HG02970 (cell line): ENCODE data around the gene TRPM5.

ENCODE experiments used
- ATAC-seq: cut with Tn5 transposase; IDR thresholded peaks from one replicate; pipeline ENCODE4 v1.9.1; 2021; ENCODE audit warnings: mild to moderate bottlenecking, moderate library complexity, moderate number of reproducible peaks; ENCODE audit not compliant: unreplicated experiment, low FRiP score

TRPM5 gene

DNA sequence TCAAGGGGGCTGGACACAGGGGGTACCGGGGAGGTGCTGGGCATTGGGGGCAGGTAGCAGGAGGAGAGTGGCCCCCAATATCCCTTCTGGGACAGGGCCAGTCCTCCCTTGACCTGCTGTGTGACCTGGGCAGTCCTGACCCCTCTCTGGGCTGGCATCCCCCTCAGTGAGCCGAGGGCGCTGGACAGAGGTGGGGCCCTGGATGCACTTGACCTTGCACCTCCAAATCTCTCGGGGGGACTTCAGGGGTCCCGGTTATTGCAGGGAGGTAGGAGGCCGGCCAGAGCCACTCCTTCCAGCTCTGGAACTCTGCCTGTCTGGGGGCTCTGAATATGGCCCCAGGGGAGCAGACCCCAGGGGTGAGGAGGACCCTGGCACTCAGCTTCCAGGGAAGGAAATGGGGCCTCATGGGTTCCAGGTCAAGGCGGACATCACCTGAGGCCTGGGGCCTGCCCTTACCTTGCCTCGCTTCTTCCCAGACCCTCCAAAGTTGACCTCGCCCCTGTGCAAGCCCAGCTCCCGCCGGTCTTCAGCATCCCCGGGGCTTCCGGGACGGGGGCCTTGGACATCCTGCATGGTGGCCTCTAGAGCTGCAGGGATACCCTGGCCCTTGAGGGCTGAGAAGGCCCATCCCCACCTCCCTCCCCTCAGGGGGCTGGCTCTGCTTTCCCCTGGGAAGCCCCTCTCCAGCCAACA lies 21.7 kb downstream of the TRPM5 start:
- ATAC-seq = no peak

DNA sequence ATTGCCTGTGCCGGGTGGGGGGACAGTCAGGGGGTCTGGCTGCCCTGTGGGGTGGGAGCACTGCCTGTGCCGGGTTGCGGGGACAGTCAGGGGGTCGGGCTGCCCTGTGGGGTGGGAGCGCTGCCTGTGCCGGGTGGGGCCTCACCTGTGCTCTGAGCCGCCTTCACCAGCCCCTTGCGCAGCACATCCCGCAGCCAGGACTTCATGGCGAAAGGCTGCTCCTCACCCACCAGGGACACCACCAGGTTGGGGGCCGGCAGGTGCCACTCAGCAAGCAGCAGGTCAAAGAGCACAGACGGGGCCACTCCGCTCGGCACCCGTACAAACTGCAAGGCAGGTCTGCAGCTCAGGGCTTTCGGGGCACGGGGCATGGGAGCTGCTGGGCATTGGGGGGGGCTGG lies 22.3 kb downstream of the TRPM5 start:
- ATAC-seq = no peak

DNA sequence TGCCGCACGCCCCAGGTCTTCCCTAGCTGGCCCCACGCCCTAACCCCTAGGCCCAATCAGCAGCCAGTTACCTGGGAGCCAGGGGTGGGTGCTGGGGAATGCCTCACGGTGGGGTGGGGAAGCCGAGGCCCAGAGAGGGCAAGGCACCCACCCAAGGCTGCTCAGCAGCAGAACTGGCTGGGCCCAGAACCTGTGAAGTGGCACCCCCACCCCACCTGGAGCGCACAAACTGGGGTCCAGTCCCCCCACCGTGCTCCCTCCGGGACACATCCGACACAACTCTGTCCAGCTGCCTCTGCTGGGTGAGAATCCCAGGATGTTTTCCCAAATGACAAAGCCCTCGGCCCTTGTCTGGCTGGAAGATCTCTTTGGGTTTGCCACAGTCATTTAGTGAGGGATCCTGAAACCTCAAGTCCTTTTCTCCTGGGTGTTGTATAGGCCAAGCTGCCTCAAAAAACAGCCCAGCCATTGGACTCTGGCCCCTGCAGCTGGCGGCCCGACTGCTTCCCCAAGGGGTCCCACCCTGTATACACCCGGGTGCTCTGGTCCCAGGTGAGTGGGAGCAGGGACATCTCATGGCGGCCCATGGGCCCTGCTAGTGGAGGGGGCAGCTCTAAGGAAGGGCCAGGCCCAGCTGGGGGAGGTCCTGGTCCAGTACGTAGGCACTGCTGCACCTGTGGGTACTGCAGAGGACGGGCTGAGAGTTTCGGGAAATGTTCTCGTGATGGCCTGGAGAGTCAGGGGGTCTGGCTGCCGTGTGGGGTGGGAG lies 22.9 kb downstream of the TRPM5 start:
- no peak for ATAC-seq

DNA sequence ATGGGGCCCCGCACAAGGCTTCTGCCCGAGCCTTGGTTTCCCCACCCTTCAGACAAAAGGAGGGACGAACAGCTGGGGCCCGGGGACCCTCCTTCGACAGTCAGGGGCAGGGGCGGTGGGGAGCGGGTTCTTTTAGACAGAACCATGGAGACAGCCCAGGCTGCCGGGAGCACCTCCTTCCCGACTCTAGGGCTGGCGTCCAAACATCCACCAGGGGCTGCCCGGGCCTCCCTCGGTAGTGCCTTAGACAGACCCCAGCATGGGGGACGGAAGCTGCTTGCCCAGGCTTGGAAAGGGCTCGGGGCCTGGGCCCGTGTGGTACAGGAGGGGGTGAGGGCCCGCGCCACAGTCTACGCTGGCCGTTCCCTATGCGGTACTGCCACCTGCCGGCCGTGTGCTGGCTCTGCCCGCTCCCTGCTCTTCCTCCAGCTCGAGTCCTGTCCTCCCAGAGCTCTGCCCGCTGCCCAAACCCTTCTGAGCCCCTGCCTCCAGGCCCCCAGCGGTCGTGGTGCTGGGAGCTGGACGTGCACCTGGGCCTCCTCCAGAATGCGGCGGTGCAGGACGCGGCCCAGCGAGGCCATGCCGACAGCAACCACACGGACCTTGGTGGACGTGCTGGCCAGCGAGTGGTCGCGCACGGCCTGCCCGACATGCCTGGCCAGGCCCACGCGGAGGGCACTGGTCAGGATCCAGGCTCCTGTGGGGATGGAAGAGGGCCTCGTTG lies 23.6 kb downstream of the TRPM5 start:
- no peak for ATAC-seq

DNA sequence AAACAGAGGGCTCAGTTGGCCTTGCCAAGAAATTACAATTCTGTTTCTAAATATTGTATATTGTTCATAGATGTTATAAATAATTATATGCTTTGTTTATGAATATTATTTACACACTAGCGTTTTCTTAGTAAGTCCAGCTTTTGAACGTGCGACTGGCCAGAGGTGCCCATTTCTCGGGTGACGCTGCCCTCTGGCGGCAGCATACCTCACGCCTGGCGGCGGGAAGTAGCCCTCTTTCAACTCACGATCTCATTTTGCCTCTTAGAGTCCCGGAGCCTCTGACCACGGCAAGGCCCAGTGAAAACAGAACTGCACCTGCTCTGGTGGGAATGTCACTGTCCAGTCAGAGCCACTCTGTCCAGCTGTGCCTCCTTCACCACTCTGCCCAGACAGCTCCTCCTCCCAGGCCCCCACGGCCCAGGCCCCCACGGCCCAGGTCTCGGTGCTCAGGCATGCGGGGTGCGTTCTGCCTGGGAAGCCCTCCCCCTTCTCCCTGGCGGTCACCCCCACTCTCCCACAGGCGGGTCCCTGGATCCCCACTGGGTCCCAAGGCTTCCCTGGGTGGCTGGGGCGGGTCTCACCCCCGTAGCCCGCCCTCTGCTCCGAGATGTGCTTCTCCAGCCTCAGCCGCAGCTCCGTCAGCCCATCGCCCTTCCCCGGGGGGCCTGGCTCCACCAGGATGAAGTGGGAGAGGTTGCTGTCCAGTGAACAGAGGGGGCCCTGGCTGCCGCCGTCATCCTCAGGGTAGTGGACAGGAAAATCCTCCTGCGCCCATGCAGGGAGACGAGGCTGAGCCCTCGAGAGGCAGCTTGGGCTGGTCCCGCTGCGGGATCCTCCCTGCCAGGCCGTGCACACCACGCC lies 24.4 kb downstream of the TRPM5 start:
- ATAC-seq = no peak

DNA sequence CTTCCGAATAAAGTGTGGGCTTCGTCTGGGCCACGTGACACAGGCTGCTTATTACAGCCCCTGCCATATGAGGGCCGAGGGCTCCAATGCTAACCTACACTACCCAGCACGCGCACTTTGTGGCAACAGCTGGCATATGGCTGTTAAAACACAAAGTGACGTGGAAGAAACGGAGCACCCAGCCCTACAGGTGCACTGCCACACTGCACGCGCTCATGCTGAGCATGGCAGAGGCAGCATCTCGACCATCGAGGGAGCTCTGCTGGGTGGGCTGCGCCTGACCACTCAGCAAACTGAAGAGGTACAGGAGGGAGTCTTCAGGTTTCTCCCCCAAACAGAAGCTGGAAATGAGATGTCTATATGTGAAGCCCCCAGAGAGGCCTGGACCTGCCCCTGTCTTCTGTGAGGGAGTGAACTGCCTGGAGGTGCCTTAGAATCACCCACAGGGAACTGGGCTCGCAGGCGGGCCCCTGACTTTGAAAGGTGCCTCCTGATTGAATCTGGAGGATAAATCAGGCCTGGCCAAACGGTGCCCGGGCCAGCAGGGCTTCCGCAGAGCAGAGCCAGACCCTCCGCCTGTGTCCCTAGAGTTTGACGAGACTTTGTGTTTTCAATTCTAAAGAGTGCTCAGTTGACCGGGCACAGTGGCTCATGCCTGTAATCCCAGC lies 25.5 kb downstream of the TRPM5 start:
- ATAC-seq = no peak

DNA sequence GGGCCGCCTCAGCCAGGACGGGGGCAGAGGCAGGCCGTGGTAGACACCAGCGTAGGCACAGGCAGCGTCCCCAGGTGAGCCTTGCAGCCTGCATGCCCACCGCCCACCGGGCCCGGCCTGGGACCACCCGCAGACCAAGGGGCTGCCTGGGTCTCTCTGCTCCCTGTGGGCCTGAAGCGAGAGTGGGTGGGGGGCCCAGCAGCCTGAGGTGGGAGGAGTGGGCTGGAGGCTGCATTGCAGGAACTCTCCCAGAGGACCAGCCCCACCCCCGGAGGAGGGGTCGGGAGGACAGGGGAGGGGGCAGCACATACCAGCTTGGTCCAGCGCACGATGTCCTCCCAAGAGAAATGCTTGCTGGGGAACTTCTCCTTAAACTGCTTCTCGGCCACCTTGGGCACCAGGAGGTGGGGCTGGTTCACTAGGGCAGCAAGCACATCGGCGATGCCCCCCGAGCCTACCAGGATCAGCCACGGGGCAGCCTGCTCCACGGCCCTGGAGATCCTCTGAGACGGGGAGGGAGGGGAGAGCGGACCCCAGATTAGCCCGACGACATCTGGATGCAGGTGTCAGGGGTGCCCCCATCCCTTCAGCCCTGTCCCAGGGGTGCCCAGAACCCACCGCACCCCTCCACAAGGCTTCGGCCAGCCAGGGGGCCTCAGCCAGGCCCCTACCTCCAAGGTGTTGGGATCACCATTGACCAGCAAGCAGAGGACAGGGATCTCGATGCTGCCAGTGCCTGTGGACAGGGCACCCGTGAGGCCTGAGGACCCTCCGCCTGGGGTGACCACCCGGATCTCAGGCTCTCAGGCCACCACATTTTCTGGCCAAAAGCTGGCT lies 26.2 kb downstream of the TRPM5 start:
- ATAC-seq = no peak

DNA sequence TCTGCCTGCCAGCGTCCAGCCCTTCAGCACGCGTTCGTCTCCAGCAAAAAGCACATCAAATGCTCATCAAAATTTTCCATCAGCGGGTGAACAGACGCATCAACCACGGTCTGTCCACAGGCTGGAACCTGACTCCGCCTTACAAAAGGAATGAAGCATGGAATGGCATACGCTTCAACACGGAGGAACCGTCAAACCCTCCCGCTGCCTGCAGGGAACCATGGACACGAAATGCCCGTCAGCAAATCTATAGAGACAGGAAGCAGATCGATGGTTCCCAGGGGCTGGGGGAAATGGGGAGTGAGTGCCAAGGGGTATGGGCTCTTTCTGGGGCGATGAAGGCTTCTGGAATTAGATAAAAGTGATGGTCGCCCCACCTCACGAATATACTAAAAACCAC lies 27.5 kb downstream of the TRPM5 start:
- no peak for ATAC-seq

DNA sequence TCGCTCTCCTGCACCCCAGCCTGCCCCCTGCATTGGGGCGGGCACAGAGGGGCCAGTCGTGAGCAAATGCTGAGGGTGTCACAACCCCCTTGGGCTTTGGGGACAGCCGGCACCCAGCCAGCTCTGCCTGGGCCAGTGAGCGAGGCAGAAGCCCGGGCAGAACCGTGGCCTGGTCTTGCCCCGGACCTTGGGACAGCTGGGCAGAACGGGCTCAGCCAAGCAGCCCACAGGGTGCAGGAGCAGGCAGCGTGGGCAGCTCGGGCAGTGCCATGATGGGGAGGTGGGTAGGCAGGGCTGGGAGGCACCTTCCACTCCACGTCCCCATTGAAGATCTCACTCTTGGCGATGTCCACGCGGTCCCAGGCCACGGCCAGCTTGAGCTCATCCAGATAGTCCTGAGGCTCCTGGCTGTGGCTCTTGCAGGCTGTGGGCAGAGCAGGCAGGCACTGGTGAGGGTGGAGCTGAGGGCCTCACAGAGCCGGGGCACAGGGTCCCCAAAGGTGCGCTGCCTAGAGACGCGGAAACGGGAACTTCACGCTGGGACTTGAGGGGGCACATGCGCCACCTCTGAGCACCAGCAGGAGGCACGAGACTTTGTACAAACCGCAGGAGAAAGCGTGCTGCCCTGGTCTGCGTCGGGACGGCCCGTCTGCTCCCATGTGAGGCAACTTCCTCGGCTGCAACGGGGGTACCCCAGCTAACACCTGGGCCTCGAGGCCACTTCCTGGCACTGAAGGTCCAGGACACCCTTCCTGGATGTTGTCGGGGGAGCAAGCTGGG lies 28.5 kb downstream of the TRPM5 start:
- ATAC-seq = no peak

DNA sequence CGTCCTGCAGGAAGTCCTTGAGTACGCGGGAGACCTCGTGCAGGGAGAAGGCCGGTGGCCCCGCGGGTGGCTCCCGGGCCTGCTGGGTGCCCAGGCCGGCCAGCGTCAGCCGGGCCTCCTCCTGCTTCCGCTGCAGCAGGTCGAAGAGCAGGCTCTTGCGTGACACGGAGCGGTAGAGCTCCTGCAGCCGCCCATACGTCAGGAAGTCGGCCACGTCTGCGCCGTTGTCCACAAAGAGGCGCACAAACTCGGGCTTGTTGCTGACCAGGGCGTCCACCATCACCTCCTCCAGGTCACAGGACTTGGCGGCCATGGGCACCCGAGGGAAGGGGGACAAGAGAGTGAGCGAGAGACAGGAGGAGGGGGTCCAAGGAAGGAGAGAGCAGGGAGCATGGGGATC lies 29.1 kb downstream of the TRPM5 start:
- ATAC-seq = no peak

DNA sequence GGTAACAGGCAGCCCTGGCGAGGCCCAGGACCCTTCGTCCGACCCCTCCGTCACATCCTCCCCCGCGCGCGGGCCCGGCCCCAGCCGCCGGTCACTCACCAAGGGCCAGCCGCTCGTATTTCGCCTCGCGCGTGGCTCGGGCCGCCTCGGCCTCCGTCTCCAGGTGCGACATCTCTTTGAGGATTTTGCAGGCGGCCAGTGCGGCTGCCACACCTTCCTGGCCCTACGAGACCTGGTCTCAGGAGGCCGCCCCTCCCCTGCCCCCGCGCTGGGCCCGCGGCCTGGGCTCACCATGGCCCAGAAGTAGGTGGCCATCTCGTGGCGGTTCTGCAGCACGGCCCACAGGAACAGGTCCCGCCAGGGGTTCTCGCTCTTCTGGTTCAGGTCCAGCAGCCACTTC lies 29.7 kb downstream of the TRPM5 start:
- no peak for ATAC-seq

DNA sequence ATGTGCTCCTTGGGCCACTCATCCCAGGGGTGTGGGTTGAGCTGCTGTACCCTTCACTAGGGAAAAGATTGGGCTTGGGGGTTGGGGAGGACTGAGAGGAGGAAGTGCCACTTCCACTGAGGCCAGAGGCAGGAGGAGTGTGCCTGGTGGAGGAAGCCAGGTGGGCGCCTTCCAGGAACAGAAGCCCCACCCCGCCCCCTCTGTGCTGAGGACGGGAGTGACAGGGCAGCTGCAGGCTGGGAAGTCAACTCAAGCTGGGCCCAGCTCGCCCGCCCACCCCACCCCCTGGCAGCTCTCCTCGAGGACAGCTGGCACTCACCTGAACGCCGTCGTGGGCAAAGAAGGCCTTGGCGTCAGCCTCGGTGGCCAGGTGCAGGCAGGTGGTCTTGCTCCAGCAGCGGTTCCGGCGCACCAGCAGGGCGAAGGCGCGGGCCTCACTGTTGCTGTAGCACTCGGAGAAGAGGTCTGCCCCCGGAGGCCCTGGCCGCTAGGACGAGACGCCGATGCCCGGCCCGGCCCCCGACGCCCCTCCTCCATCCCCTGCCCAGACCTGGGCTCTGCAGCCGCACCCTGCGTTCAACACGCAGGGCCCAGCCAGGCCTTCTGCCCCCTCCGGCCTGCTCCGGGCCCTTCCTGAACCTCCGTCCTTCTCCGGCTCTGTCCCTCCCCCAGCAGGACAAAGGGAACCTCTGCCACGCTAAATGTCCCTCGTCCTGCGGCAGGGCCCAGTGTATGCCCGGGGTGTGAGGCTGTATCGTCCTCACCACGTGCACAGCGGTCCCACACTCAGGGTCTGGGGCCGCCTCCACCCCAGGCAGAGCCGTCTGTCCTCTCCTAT lies 30.4 kb downstream of the TRPM5 start:
- no peak for ATAC-seq

DNA sequence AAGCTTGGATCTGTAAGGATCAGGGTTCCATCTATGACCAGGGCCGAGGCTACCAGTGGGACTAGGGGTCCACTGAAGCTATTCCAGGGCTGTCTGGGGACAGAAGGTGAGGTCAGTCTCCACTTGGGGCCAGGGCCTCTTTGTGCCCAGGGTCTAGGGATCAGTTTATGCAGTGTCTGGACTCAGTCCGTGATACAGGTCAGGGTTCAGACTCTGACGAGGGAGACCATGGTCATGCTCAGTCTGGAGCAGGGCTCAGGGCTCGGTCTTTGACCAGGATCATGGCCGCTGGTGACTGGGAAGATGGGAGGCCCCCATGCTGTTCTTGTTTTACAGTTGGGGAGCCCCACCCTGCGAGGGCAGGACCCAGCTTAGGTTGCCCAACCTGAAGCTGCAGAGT lies 32.0 kb downstream of the TRPM5 start:
- ATAC-seq = no peak

DNA sequence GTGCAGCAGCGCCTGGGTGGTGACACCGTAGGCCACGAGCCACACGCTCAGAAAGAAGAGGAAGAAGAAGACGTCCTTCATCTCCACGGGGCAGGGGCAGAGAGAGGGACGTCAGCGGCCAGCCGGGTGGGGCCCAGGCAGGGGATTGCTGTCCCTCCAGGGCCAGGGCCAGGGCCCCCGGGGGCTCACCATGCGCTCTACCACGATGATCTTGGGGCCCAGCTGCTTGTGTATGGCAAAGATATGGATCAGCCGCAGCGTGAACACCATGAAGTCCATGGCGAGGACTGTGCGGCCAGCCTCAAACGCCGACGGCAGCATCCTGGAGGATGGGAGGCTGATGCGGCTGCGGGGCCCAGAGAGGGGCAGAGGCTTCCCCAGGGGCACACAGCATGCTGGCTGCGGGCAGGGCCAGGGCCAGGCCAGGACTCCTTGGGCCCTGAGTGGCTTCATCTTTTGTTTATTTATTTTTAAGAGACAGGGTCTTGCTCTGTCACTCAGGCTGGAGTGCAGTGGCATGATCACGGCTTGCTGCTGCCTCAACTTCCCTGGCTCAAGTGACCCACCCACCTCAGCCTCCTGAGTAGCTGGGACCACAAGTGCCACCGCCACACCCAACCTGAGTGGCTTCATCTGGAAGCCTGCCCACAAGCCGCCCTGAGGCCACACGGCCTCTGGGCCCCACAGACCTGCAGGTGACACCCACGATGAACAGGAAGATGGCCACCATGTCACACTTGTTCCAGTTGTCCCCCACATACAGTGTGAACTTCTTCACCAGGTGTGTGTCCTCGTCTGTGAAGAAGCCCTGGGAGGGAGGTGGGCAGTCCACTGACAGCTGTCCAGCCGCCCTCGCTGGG lies 32.6 kb downstream of the TRPM5 start:
- no peak for ATAC-seq

DNA sequence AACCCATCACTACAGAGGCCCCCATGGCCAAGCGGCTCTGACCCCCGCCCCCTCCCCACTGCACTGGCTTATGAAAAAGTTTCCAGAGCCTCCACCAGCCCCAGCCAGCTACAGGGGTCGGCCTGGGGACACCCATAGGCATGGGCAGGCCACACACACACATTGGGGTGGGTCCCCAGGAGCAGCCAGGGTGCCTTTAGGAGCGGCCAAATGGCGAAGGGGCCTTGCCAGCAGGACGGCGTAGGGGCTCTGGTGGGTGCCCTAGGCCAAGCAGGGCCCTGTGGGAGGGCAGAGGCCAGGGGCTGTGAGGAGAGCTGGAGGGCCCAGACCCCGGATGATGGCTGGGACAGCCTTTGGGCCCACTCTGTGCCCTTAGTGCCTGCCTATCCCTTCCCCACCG lies 33.7 kb downstream of the TRPM5 start:
- no peak for ATAC-seq

DNA sequence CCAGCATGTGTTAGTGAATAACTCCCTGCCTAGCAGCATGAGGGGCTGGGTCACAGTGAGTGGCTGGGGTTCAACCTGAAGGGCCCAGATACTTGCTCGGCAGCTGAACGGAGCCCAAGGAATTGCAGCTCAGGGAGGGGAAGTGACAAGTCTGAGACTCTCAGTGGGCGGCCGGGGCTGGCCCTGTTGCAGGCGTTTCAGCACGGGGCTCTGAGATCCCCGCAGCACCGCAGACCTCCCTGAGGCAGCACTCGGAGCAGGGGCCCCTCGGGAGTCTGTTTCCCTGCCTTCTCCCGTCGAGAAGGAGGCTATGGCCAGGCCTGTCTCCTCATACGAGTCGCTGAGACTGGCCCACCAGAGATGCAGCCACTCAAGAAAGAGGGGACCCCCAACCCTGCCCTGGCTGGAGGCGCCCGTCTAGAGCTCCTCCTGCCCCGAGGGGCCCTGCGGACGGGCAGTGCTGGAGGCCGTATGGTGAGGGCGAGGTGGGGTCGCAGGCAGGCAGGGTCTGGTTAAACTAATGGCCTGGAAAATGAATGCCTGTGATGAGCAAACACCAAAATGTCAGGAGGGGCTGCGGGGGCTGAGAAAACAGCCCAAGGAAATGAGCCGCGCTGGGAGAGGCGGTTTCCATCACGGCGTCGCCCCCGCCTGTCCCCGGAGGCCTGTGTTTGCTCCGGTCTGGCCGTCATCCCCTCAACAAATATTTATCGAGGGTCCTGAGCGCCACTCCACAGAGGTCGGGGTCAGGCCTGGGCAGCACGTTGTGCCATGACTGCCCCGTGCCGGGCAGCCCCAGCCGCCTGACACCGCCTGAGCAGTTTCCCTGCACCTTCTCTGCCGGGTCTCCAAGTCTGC lies 34.5 kb downstream of the TRPM5 start:
- ATAC-seq = no peak
